ENCODE results near the gene RFLNA.
"Not testable (repeated sequence)": the region's sequence is repeated elsewhere in the genome, so short reads cannot be mapped to it uniquely, and the experiment has no call there.

RFLNA gene

DNA sequence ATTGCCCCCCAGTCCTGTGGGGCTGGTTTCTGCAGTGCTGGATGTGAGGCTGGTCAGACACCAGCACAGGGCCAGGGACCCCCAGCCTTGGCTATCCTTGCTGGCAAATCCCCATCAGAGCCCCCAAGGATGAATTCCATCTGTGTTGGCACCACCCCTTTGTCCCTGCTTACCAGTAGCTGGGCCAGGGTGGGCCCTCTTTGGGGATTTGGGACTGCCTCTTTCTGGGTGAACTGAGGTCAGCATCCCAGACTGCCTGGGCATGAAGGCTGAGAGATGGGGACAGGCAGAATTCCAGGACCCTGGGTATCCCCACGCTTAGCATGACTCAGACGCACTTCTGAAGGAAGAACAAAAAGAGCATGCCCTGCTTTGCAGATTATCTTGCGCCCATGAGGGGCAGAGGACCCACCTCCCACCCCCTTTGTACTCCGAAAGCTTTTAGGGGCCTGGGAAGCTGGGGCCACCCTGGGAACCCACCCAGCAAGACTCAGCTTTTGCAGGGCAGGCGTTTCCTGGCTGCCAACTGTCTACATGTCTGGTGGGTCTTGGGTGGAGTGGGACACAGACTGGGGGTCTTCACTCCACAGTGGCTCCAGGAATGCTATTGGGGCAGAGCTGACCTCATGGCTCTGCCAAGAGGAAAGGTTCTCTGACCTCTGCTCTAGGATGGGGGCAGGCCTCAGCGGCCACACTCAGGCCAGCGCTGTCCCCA is 26.8 kb downstream of the RFLNA start:
- DNase-seq, result no peak

DNA sequence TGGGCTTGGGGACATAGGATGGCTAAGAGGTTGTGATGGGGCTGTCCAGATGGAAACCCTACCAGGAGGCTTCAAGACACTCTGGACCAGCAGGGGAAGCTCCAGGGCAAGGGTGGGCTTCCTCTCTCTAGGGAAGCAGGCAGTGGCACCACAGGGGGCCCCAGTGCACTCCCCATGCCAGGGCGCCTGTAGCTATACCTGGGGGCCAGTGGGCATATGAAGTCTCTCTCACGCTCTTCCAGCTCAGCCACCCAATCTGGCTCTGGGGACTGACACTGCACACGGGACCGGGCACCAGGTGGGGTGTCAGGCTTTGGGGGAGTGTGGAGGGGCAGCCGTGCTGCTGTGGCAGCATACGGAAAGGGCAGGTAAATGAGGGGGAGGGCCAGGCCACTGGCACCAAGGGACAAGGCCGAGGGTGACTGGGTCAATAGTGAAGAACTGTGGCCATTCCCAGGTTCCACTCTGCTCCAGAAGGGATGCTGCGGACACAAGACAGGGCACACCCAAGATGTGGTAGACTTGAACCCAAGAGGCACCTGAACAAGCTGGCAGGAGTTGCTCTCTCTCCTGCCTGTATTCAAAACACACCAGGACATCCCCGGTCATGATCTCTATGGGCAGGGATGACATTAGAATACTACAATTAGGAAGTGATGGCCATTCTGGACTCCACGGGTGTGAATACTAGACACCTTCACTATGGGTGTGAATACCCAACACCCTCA is 27.5 kb downstream of the RFLNA start:
- DNase-seq, result no peak

DNA sequence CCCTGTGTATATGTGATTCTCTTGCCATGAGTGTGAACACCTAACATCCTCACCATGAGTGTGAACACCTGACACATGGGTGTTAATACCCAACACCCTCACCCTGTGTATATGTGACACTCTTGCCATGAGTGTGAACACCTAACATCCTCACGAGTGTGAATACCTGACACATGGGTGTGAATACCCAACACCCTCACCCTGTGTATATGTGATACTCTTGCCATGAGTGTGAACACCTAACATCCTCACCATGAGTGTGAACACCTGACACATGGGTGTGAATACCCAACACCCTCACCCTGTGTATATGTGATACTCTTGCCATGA is 28.1 kb downstream of the RFLNA start:
- not testable (repeated sequence) for DNase-seq

DNA sequence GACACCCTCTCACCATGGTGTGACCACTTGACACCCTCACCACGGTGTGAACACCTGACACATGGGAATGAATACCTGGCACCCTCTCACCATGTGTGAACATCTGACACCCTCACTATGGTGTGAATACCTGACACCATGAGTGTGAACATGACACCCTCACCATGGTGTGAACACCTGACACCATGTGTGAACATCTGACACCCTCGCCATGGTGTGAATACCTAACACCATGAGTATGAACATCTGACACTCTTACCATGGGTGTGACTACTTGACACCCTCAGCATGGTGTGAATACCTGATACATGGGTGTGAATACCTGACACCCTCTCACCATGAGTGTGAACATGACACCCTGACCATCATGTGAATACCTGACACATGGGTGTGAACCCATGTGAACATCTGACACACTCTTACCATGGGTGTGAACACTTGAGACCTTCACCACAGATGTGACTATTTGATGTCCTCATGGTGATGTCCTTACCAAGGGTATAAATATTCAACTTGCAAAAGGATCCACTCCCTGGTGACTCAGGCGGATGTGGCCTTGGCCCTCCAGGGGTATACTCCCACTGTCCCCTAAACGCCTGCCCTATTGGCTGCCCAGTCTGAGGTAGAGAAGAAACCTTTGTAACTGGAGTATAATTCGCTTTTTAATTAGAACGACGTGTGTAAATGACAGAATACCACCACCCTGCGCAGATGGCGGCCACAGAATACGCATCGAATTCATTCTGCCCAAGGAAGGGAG is 29.1 kb downstream of the RFLNA start:
- DNase-seq, result no peak

DNA sequence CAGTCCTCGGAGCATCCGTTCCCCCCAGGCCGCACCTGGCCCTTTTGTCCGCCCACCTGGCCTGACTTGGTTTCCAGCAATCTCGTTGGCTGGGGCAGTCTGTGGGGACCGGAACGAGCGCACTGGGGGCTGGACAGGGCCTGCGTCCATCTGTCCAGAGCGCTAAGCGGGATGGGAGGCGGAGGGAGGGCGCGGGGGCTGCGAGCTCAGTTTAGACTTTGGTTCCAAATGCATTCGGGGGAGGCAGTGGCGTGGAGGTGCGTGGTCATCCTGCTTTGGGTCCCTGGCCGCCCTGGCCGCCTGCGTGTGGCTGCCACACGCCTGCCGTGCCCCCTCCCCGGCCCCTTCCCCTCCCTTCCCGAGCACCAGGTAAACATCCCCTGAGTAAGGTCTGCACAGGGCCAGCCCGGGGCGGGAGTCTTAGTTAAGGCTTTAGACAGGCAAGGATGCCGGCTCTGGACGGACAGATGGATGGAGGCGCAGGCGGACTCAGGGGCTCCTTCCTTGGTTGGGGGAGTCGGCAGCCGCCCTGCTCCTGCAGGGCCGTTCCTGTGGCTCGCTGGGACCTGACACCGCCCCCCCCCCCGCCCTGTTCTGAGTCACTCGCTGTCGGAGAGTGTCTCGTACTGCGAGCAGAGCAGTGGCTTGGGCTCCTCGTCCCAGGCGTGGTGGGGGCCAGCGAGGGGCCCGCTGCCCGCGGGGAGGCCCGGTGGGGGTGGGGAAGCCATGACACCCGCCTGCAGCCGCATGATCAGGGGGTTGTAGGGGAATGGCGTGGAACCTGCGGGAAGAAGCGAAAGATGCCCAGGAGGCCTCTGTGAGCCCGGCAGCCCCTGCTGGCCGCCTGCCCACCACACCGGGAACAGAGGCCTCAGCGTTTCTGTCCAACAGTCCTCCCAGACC is 30.2 kb downstream of the RFLNA start:
- no peak for DNase-seq

DNA sequence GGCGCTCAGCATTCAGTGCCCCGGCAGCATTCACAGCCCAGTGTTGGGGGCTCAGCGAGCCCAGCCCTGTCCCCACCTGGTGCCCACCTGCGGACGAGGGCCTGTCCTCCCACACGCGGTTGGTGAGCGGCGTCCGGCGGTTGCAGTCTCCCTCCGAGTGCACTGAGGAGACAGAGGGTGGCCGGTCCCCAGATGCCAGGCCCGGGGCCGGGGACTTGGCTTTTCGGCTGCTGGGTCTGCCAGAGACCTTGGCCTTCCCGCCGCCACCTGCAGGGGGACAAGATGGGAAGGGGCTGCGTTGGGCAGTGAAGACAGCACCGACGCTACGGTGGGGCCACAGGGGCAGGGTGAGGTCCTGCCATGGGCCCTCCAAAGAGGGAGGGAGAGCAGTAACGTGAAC is 31.2 kb downstream of the RFLNA start:
- DNase-seq, result no peak

DNA sequence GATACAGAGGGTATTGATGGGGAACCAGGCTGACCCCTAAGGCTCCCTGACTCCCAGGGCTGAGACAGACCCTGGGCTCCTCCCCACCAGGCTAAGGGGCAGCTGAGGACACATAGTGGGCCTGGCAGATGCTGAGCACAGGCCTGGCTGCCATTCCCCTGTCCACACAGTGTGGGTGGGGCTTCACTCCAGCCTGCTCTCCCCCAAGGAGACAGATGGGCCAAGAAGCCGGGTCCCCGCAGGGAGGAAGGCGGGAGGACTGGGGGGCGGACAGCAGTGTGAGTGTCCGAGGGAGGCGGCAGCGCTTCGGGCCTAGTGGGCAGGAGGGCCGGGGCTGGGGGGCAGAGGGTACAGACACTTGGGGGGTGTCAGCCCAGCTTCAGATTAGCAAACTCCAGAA is 32.0 kb downstream of the RFLNA start:
- no peak for DNase-seq

DNA sequence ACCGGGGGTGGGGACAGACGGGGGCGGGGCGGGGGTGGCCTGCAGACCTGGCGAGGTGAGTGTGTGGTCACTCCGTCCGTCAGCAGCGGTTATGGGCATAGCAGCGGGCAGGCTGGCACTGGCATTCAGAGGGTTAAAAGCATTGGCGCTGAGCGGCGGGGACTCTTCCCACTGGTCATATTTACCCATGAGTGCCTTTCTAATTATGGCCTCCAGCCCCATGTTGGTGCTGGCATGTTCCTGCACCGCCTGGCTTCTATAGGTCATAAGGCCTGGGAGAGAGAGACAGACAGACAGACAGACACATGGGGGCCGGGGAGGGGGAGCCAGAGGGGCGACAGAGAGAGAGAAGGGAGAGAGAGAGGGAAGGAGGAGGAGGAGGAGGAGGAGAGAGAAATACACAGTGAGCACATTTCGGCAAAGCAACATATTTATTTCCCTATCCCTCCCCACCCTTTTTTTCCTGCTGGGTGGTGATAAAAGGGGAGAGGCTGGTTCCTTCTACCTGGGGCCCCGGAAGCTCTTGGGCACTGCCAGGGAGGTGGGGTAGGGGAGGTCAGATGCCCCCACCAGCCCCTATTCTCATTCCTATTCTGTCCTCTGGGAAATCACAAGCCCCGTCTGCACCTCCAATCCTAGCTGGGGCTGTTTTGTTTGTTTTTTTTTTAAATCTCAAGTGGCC is 32.6 kb downstream of the RFLNA start:
- no peak for DNase-seq

DNA sequence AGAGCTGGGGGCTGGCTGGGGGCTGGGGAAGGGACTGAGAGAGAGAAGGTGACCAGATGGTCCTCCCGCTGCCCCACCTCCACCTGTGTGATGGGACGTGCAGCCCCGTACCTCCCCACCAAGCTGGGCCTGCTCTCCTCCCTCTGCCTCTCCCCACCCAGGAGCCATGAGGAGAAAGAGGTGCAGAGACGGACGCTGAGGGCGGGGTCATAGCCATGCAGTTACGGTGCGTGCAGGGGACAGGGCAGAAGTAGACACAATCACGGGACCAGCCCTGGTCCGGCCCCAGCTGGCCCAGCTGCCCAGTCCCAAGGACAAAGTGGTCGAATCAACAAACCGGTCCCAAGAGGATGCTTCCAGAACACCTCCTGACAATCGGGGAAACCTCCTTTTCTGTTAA is 33.2 kb downstream of the RFLNA start:
- no peak for DNase-seq

DNA sequence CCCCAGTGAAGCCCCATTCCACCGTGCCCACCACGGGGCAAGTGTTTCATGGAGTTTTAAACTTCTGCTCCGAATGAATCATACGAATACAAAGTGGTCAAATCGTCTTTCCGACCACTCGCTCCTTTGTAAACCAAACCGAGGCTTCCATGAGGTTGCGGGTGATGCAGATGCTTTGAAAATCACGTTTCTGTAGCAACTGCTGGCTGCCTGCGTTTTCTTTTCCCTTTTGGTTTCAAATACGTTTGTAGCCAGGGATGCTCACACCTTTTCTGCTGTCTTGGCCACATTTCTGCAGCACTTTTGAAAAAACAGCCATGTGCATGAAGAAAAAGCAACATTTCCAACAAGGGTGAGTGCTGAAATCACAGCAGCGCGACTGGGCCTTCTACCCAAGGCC is 33.7 kb downstream of the RFLNA start:
- DNase-seq, result no peak

DNA sequence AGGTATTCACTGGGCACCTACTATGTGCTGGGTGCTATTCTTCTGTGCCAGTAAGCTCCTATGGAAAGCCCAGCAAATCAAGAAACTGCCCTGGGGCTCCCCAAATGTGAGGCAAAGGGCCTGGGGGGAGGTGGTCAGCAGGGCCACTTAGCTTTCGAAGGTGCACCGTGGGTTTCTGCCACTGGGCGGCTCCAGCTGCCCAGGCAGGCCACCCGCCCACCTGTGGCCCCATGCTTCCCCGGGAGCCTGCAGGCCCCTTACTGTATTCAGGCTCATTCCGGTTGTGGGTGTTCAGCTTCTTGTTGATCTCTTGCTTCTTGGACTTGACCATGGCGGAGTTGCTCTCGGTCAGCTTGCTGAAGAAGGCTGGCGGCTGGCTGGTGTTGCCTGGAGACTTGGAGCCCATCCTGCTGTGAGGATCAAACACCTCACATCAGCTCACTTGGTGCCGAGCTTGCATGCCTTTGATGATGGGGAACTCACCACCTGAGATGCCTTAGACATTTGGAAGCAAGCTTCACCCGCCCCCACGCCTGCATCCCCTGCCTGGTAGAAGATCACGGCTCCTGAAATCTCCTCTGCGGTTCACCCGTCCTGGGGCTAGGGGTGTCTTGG is 37.3 kb downstream of the RFLNA start:
- DNase-seq, result no peak

DNA sequence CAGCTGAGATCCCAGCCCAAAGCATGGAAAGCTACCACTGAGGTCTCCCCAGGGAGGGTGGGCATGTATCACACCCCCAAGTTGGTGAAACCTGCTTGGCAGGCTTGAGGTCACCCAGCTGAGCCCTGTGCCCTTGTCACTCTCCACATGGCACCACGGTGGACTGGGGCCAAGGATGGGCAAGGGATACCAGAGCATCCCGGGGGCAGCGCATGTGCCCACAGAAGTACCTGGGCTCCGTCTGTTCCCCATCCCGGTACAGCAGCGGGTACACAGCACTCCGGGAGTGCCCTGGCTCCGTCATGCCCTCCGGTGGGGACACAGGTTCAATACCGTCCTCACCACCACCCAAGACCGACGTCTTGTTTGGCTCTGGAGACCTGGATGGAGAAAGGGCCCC is 38.0 kb downstream of the RFLNA start:
- no peak for DNase-seq

DNA sequence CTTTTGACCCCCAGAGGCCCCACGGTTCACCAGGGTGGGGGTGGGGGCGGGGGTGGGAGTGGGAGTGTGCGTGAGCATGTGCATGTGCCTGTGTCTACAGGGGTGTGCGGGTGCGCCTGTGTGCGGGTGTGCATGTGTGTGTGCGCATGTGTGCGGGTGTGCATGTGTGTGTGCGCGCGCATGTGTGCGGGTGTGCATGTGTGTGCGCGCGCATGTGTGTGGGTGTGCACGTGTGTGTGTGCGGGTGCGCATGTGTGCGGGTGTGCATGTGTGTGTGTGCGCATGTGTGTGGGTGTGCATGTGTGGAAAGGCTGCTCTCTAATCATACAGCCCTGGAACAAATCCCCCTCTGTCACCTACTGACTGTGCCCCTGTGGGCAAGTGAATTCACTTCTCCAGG is 38.8 kb downstream of the RFLNA start:
- no peak for DNase-seq

DNA sequence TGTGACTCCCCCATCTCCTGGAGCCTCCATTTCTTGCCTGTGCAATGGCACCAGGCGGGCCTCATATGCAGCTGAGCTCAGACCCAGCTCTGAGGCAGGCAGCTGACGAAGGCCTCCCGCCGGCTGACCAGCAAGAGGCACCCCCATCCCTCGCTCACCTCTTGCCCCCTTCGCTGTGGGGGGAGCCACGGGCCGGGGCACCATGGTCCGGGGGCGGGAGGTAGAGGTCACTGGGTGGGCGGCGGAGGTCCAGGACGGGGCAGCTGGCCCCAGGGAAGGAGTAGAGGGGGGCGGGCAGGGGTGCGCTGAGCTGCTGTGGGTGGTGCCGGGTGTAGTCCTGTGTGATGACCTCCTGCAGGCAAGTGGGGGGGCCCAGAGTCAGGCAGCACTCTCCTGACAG is 39.4 kb downstream of the RFLNA start:
- no peak for DNase-seq

DNA sequence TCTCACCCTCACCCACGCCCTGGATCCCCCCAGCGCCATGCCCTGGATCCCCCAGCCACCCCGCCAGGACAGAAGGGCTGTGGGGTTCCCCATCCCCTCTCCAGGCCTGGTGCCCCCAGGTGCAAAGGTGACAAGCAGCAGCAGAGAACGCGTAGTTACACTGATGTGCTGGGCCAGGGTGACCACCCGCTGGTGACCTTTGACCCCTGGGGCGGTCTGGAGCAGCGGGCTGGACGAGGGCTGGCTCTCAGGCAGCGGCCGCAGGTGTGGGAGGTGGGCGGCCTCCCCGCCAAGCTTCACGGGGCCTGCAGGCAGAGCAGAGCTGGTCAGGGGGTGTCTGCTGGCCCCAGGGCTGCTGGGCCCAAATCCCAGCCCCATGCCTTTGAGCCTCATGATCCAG is 40.1 kb downstream of the RFLNA start:
- no peak for DNase-seq

DNA sequence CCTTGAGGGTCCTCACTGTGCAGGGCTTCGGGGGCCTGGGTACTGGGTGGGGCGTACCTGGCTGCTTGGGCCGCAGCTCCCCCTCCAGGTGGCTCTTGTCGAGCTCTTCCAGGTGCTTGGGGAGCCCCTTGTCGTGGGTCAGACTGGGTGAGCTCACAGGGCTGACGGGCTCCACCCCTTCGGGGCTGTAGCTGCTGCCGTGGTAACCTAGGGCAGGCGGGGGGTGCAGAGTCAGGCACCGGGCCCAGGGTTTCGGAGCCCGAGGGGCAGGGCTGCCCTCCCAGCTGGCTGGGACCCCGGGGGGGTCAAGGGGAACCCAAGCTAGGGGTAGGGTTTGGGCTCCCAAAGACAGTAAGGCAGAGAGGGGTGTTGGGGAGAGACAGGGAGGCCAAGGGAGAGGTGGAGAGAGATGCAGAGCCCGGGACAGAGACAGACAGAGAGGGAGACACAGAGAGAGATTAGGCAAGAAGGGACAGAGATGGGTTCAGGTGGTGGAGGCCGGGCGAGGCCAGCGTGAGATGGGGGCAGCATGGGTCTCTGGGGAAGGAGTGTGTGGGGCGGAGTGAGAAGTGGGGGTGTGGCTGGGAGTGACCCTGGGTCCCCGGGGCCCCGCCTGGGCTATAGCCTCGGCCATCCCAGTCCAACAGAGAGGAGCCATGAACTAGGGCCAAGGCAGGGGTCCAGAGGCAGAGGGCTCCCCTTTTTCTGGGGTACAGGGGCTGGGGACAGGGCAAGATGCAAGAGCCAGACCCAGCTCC is 40.7 kb downstream of the RFLNA start:
- no peak for DNase-seq

DNA sequence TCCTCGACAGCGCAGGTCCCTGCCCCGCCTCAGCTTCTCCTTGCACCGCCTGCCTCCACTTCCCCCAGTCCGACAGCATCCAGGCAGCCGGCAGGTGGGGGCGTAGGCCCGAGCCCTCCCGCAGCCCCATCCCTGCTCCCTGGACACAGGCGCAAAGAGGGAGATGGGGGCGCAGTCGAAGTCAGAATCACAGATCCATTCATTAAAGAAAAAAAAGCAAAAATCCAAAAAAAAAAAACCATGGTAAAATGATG is 41.2 kb downstream of the RFLNA start:
- DNase-seq, result no peak

DNA sequence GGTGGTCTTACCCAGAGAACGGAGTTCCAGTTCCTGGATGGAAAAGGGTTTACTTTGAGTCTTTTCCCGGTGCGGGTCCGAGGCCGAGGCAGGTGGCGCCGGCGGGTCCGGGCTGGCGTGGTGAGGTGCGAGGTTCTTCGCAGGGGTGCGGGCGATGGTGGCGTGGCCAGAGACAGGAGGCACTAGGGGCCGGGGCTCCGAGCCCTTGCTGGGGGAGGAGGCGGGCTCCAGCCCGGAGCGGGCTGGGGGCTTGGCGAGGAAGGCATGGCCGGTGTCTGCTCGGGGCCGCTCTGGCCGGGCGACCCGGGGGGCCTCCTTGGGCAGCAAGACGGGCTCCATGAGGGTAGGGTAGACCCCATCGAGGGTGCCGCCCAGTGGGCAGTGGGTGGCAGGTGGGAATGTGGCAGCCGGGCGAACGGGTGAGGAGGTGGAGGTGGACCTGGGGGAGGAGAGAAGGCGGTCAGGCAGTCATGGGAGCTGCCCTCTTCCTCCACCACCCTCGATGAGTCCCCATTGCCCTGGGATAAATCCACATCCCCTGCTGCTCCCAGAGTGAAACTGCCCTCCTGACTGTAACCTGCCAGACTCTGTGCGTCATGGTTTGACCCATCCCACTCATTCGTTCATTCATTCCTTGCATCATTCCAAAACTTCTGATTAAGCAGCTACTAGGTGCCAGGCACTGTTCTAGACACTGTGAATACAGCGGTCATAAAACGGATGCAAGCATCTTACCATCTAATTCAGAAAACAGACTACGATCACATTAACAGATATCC is 42.0 kb downstream of the RFLNA start:
- no peak for DNase-seq

DNA sequence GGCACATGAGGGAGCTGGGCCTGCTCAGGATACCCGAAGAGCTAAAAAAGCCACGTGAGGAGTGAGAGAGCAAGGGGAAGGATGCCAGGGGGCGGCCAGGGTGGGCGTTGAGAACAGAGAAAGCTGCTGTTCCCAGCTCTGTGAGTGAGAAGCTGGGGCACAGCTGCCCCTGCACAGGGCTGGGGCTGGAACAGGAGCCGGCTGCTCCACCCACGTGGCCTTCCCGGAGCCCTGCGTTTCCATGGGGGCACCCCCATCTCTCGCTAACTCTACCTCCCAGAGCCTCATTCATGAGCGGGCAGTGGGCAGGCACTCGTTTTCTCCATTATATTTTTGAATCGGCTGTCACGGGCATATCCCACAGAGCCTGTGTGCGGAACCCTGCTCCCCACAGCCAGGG is 42.7 kb downstream of the RFLNA start:
- no peak for DNase-seq

DNA sequence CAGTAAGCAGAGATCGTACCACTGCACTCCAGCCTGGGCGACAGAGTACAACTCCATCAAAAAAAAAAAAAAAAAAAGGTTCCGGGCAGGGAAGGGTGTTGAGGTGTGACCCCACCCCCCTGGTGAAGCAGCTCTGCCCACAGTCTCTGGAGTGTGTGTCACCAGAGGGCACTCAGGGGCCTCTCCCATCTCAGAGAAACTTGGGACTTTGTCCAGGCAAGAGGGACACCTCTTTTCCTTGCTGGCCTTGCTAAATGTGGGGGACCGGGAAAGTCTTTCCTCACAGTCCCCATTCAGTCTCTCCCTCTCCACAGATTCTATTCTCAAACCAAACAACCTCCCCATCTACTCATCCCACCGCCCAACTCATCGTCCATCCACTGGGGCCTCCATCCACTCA is 43.6 kb downstream of the RFLNA start:
- no peak for DNase-seq

Measured in SHP77 treated with DMSO at 0.1 percent for 48 hours (cell line).